ENCODE results near the gene NAA40.

The NAA40 gene

GRCh38 chr11:63893355-63893754 is 45.4 kb upstream of the NAA40 start:
- no peak overlapping the region for H3K4me2 ChIP-seq (ENCODE audit: low read length, poor library complexity, severe bottlenecking)
- peaks cover 51% of the 10 kb centered on the region for H3K79me1 ChIP-seq (replicated peaks; ENCODE audit: low read length, poor library complexity, severe bottlenecking)
- H3K9ac ChIP-seq (ENCODE audit: low read length), result no peak overlapping the region
- H2BK12ac ChIP-seq (ENCODE audit: low read length in 2 of 2), result no peak overlapping the region
- no peak overlapping the region for H3K18ac ChIP-seq (ENCODE audit: low read depth in 1 of 2, low read length in 2 of 2)
- H3K14ac ChIP-seq (ENCODE audit: low read length in 2 of 2), result no peak overlapping the region
- no peak overlapping the region for H4K91ac ChIP-seq (ENCODE audit: low read length)
- H3K36me3 ChIP-seq (ENCODE audit: control insufficient read depth in 1 of 2, insufficient read depth in 2 of 2, low read depth in 1 of 2, low read length in 2 of 2), result peaks cover 41 to 47% of the 10 kb centered on the region in 2 experiments
- WGBS, result 96% methylated on average over 6 of the region's 6 CpGs
- no peak overlapping the region for H2BK5ac ChIP-seq (ENCODE audit: low read depth, low read length, poor library complexity, severe bottlenecking)
- H2AFZ ChIP-seq (ENCODE audit: low read depth, low read length), result no peak overlapping the region
- H3K4me1 ChIP-seq (ENCODE audit: control insufficient read depth, insufficient read depth, low read depth, low read length), result peaks cover 6% of the 10 kb centered on the region
- H3K4ac ChIP-seq (ENCODE audit: low read depth in 1 of 2, low read length in 2 of 2), result no peak overlapping the region
- H2BK15ac ChIP-seq (ENCODE audit: low read depth, poor library complexity, severe bottlenecking), result no peak overlapping the region
- H3K27ac ChIP-seq (ENCODE audit: low read length, poor library complexity, severe bottlenecking), result no peak overlapping the region
- H3K4me3 ChIP-seq (ENCODE audit: insufficient read depth in 1 of 2, low read depth in 1 of 2, low read length in 2 of 2), result no peak overlapping the region
- DNase-seq, result no peak
- no peaks in the 10 kb centered on the region for H3K27me3 ChIP-seq (ENCODE audit: control insufficient read depth in 1 of 2, insufficient read depth in 1 of 2, low read length in 2 of 2)
- no peak overlapping the region for H3K23ac ChIP-seq (ENCODE audit: low read length in 2 of 2)
- H2BK120ac ChIP-seq (ENCODE audit: low read depth, low read length), result no peak overlapping the region
- no peak overlapping the region for H4K8ac ChIP-seq (ENCODE audit: low read length)
- no peak overlapping the region for H2AK5ac ChIP-seq (ENCODE audit: low read length, severe bottlenecking)
- no peaks in the 10 kb centered on the region for H3K9me3 ChIP-seq (ENCODE audit: control insufficient read depth, low read length)

DNA sequence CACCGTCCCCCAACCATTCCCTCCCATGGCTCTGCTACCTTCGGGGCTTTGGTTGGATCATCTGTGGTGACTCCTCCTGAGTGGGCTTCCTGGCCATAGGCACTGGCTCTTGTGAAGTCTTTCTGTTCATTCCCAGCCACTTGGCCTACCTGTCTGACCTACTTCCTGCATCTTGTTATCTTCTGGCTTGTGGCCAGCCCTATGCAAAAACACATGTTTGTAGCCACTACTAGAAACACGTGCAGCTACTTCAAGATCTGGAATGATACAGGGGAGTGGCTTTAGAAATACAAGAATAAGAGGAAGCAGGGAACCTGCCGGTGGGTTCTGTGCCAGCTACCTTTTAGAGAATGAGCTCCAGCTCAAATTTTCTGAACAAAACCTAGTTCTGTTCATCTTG is 42.7 kb upstream of the NAA40 start:
- 97% methylated on average over 4 of the region's 4 CpGs for WGBS
- H2BK5ac ChIP-seq (ENCODE audit: low read depth, low read length, poor library complexity, severe bottlenecking), result no peak overlapping the region
- no peaks in the 10 kb centered on the region for H3K9me3 ChIP-seq (ENCODE audit: control insufficient read depth, low read length)
- H3K4ac ChIP-seq (ENCODE audit: low read depth in 1 of 2, low read length in 2 of 2), result no peak overlapping the region
- peaks cover 58% of the 10 kb centered on the region for H3K79me1 ChIP-seq (replicated peaks; ENCODE audit: low read length, poor library complexity, severe bottlenecking)
- no peak overlapping the region for H2AK5ac ChIP-seq (ENCODE audit: low read length, severe bottlenecking)
- H2BK15ac ChIP-seq (ENCODE audit: low read depth, poor library complexity, severe bottlenecking), result no peak overlapping the region
- H3K36me3 ChIP-seq (ENCODE audit: control insufficient read depth in 1 of 2, insufficient read depth in 2 of 2, low read depth in 1 of 2, low read length in 2 of 2), result peaks cover 64 to 68% of the 10 kb centered on the region in 2 experiments
- H3K23ac ChIP-seq (ENCODE audit: low read length in 2 of 2), result no peak overlapping the region
- no peak overlapping the region for H2AFZ ChIP-seq (ENCODE audit: low read depth, low read length)
- H3K14ac ChIP-seq (ENCODE audit: low read length in 2 of 2), result no peak overlapping the region
- H2BK120ac ChIP-seq (ENCODE audit: low read depth, low read length), result no peak overlapping the region
- no peak overlapping the region for H3K4me2 ChIP-seq (ENCODE audit: low read length, poor library complexity, severe bottlenecking)
- no peak overlapping the region for H3K27ac ChIP-seq (ENCODE audit: low read length, poor library complexity, severe bottlenecking)
- no peak for DNase-seq
- no peak overlapping the region for H4K91ac ChIP-seq (ENCODE audit: low read length)
- H2BK12ac ChIP-seq (ENCODE audit: low read length in 2 of 2), result no peak overlapping the region
- no peak overlapping the region for H3K18ac ChIP-seq (ENCODE audit: low read depth in 1 of 2, low read length in 2 of 2)
- no peaks in the 10 kb centered on the region for H3K27me3 ChIP-seq (ENCODE audit: control insufficient read depth in 1 of 2, insufficient read depth in 1 of 2, low read length in 2 of 2)
- no peak overlapping the region for H4K8ac ChIP-seq (ENCODE audit: low read length)
- no peak overlapping the region for H3K4me3 ChIP-seq (ENCODE audit: insufficient read depth in 1 of 2, low read depth in 1 of 2, low read length in 2 of 2)
- H3K4me1 ChIP-seq (ENCODE audit: control insufficient read depth, insufficient read depth, low read depth, low read length), result no peaks in the 10 kb centered on the region
- no peak overlapping the region for H3K9ac ChIP-seq (ENCODE audit: low read length)

- Histone ChIP-seq H2BK15ac (ENCODE audit: low read depth, poor library complexity, severe bottlenecking) (no peak overlapping the region), H3K4me1 (ENCODE audit: control insufficient read depth, insufficient read depth, low read depth, low read length) (no peaks in the 10 kb centered on the region), H3K27ac (ENCODE audit: low read length, poor library complexity, severe bottlenecking) (no peak overlapping the region), H4K8ac (ENCODE audit: low read length) (peak overlapping the region; percentile 53), H2BK120ac (ENCODE audit: low read depth, low read length) (no peak overlapping the region), H3K23ac (ENCODE audit: low read length in 2 of 2) (no peak overlapping the region), H3K79me1 (replicated peaks; ENCODE audit: low read length, poor library complexity, severe bottlenecking) (peaks cover 58% of the 10 kb centered on the region), H3K18ac (ENCODE audit: low read depth in 1 of 2, low read length in 2 of 2) (no peak overlapping the region), H3K9me3 (ENCODE audit: control insufficient read depth, low read length) (no peaks in the 10 kb centered on the region), H3K27me3 (ENCODE audit: control insufficient read depth in 1 of 2, insufficient read depth in 1 of 2, low read length in 2 of 2) (no peaks in the 10 kb centered on the region), H3K36me3 (ENCODE audit: control insufficient read depth in 1 of 2, insufficient read depth in 2 of 2, low read depth in 1 of 2, low read length in 2 of 2) (peaks cover 71 to 81% of the 10 kb centered on the region in 2 experiments), H2AK5ac (ENCODE audit: low read length, severe bottlenecking) (no peak overlapping the region), H3K14ac (ENCODE audit: low read length in 2 of 2) (no peak overlapping the region), H3K9ac (ENCODE audit: low read length) (no peak overlapping the region), H3K4me2 (ENCODE audit: low read length, poor library complexity, severe bottlenecking) (no peak overlapping the region), H2AFZ (ENCODE audit: low read depth, low read length) (no peak overlapping the region), H3K4me3 (ENCODE audit: insufficient read depth in 1 of 2, low read depth in 1 of 2, low read length in 2 of 2) (no peak overlapping the region), H4K91ac (ENCODE audit: low read length) (no peak overlapping the region), H2BK5ac (ENCODE audit: low read depth, low read length, poor library complexity, severe bottlenecking) (no peak overlapping the region), H2BK12ac (ENCODE audit: low read length in 2 of 2) (no peak overlapping the region), H3K4ac (ENCODE audit: low read depth in 1 of 2, low read length in 2 of 2) (no peak overlapping the region)
- WGBS, result 95% methylated on average over 10 of the region's 10 CpGs
- DNase-seq, result no peak
Measured at GRCh38 chr11:63897459-63898146, 41.2 kb upstream of the NAA40 start.

DNA sequence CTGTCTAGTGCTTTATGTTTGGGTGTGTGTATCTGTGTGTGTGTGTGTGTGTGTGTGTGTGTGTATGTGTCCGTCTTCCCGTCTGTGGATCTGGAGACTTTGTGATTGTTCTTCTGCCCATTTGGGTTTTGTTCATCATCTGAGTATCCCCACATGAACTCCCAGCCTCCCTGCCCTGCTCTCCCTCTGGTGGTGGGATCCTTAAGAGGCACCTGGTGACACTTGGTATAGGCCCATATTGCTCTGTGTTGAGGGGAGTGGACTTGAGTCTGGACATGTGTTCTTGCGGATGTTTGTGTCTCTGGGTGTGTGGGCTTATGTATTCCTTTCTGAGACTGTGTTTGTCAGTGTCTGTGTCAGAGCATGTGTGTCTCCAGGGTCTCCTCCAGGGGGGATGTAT is 37.1 kb upstream of the NAA40 start:
- Histone ChIP-seq H3K14ac (ENCODE audit: low read length in 2 of 2) (no peak overlapping the region), H2AK5ac (ENCODE audit: low read length, severe bottlenecking) (no peak overlapping the region), H3K4ac (ENCODE audit: low read depth in 1 of 2, low read length in 2 of 2) (no peak overlapping the region), H4K8ac (ENCODE audit: low read length) (no peak overlapping the region), H3K9me3 (ENCODE audit: control insufficient read depth, low read length) (no peaks in the 10 kb centered on the region), H4K91ac (ENCODE audit: low read length) (no peak overlapping the region), H2BK120ac (ENCODE audit: low read depth, low read length) (no peak overlapping the region), H2BK15ac (ENCODE audit: low read depth, poor library complexity, severe bottlenecking) (no peak overlapping the region), H3K36me3 (ENCODE audit: control insufficient read depth in 1 of 2, insufficient read depth in 2 of 2, low read depth in 1 of 2, low read length in 2 of 2) (peaks cover 89 to 93% of the 10 kb centered on the region in 2 experiments), H3K9ac (ENCODE audit: low read length) (no peak overlapping the region), H3K18ac (ENCODE audit: low read depth in 1 of 2, low read length in 2 of 2) (no peak overlapping the region), H3K23ac (ENCODE audit: low read length in 2 of 2) (no peak overlapping the region), H2BK5ac (ENCODE audit: low read depth, low read length, poor library complexity, severe bottlenecking) (no peak overlapping the region), H3K27ac (ENCODE audit: low read length, poor library complexity, severe bottlenecking) (no peak overlapping the region), H3K4me1 (ENCODE audit: control insufficient read depth, insufficient read depth, low read depth, low read length) (peaks cover 10% of the 10 kb centered on the region), H3K4me2 (ENCODE audit: low read length, poor library complexity, severe bottlenecking) (no peak overlapping the region), H3K79me1 (replicated peaks; ENCODE audit: low read length, poor library complexity, severe bottlenecking) (peaks cover 50% of the 10 kb centered on the region), H3K4me3 (ENCODE audit: insufficient read depth in 1 of 2, low read depth in 1 of 2, low read length in 2 of 2) (no peak overlapping the region), H2AFZ (ENCODE audit: low read depth, low read length) (no peak overlapping the region), H2BK12ac (ENCODE audit: low read length in 2 of 2) (no peak overlapping the region), H3K27me3 (ENCODE audit: control insufficient read depth in 1 of 2, insufficient read depth in 1 of 2, low read length in 2 of 2) (no peaks in the 10 kb centered on the region)
- DNase-seq, result peak; percentile 41
- 98% methylated on average over 2 of the region's 3 CpGs for WGBS

Measured in mesenchymal stem cell (in vitro differentiated cells and primary cell).